GM23338 (cell line): ENCODE data around the gene PRC1. TPM values are rescaled to one million over a fixed set of nuclear protein-coding genes. Genes with fewer than 3 reads are reported as not detected.

Experiments used
- ATAC-seq: fragments of 200-7000 bp; cut with Tn5 transposase; 3 replicates; pipeline ENCODE4 v1.9.1; 2020
- DNase-seq: peaks from one replicate; pipeline ENCODE4 v3.0.0-alpha.2; 2015; ENCODE audit warnings: low spot score
- H2AFZ ChIP-seq: fragments of 200-600 bp; sonication (generic); 2 replicates; pipeline ENCODE4 v1.8.0; 2016; ENCODE audit warnings: antibody characterized with exemption, mild to moderate bottlenecking, moderate library complexity
- H3F3A ChIP-seq: fragments of 200-600 bp; sonication (generic); replicated peaks from 2 replicates; pipeline ENCODE4 v1.8.0; 2017; ENCODE audit warnings: antibody characterized with exemption, mixed run types, low read depth
- H3K27ac ChIP-seq: fragments of 200-600 bp; sonication (generic); 2 replicates; pipeline ENCODE4 v1.6.1; 2016; ENCODE audit warnings: low read depth
- H3K27me3 ChIP-seq: fragments of 200-600 bp; sonication (generic); 2 replicates; pipeline ENCODE4 v1.8.0; 2016; ENCODE audit warnings: mild to moderate bottlenecking, mixed run types, moderate library complexity; ENCODE audit not compliant: insufficient read depth
- H3K36me3 ChIP-seq: fragments of 200-600 bp; sonication (generic); 2 replicates; pipeline ENCODE4 v1.8.0; 2016; ENCODE audit warnings: mild to moderate bottlenecking; ENCODE audit not compliant: insufficient read depth
- H3K4me1 ChIP-seq: fragments of 200-600 bp; sonication (generic); 2 replicates; pipeline ENCODE4 v1.8.0; 2016; ENCODE audit warnings: mild to moderate bottlenecking, moderate library complexity; ENCODE audit not compliant: insufficient read depth
- H3K4me2 ChIP-seq: fragments of 200-600 bp; sonication (generic); 2 replicates; pipeline ENCODE4 v1.7.1; 2017; ENCODE audit warnings: mixed run types
- H3K4me3 ChIP-seq: fragments of 200-600 bp; sonication (generic); 2 replicates; pipeline ENCODE4 v1.6.1; 2016; ENCODE audit warnings: mixed run types
- H3K79me2 ChIP-seq: fragments of 200-600 bp; sonication (generic); replicated peaks from 2 replicates; pipeline ENCODE4 v1.8.0; 2017; ENCODE audit warnings: mild to moderate bottlenecking; ENCODE audit not compliant: insufficient read depth
- H3K9me2 ChIP-seq: fragments of 200-600 bp; sonication (generic); 2 replicates; pipeline ENCODE4 v1.8.0; 2017; ENCODE audit not compliant: insufficient read depth
- H4K20me1 ChIP-seq: fragments of 200-600 bp; sonication (generic); replicated peaks from 2 replicates; pipeline ENCODE4 v1.8.0; 2017; ENCODE audit warnings: mild to moderate bottlenecking; ENCODE audit not compliant: insufficient read depth
- H3K27ac Mint-ChIP-seq: 2 replicates; pipeline ENCODE4 v1.8.0; 2020; ENCODE audit warnings: inconsistent platforms, mild to moderate bottlenecking, moderate library complexity, mixed read lengths
- H3K27me3 Mint-ChIP-seq: 3 replicates; pipeline ENCODE4 v1.8.0; 2022; ENCODE audit warnings: low read depth, mild to moderate bottlenecking, moderate library complexity, mixed read lengths, inconsistent platforms; ENCODE audit not compliant: insufficient read depth, poor library complexity
- H3K36me3 Mint-ChIP-seq: 3 replicates; pipeline ENCODE4 v1.8.0; 2021; ENCODE audit warnings: low read depth, mild to moderate bottlenecking, inconsistent platforms, moderate library complexity, mixed read lengths
- H3K4me1 Mint-ChIP-seq: 3 replicates; pipeline ENCODE4 v1.8.0; 2020; ENCODE audit warnings: mild to moderate bottlenecking, inconsistent platforms, mixed read lengths
- H3K4me3 Mint-ChIP-seq: 3 replicates; pipeline ENCODE4 v1.8.0; 2021; ENCODE audit warnings: moderate library complexity, mild to moderate bottlenecking, inconsistent platforms, mixed read lengths
- H3K9me3 Mint-ChIP-seq: 3 replicates; pipeline ENCODE4 v1.8.0; 2020; ENCODE audit warnings: moderate library complexity, mild to moderate bottlenecking, inconsistent platforms, mixed read lengths
- CTCF ChIP-seq, 2 experiments: fragments of 200-600 bp in 1 of 2; sonication (generic) in 1 of 2; conservative IDR thresholded peaks; 2 replicates each; pipeline versions ENCODE4 v1.5.1 to v1.6.1; 2016 to 2017; ENCODE audit warnings: antibody characterized with exemption in 2 of 2, low read depth in 2 of 2, mild to moderate bottlenecking in 2 of 2, moderate library complexity in 1 of 2
- NANOG ChIP-seq: IDR thresholded peaks from 2 replicates; pipeline ENCODE4 v1.6.1; 2016; ENCODE audit warnings: antibody characterized with exemption, borderline replicate concordance
- polyA plus RNA-seq: library from polyadenylated mRNA; unstranded; fragments of >200 nt; fragmentation: Nextera tagmentation; extraction: Ambion mirVana; gene quantifications from 2 replicates; pipeline ENCODE4 v1.2.1, GENCODE V29; 2016
- total RNA-seq: library from RNA; depleted of rRNA; stranded (reverse); fragments of >200 nt; shearing (Covaris generic); gene quantifications from 2 replicates; pipeline ENCODE4 v1.2.3, GENCODE V29; 2014
- TF ChIP-seq, protein P1 (sequence below): fragments of 250-450 bp; sonication (Bioruptor Pico); IDR thresholded peaks from 2 replicates; pipeline ENCODE4 v1.5.0; 2020; ENCODE audit warnings: mild to moderate bottlenecking, moderate library complexity

The PRC1 gene
- total and polyA plus RNA-seq, 2 experiments from 2014 or later = 102 to 150 TPM

GRCh38 chr15:90956274-90957030, 37.9 kb downstream of the PRC1 start:
- peaks cover 2% of the 10 kb centered on the region; the same call in 1 of the 2 replicates for H3K36me3 ChIP-seq
- Mint-ChIP-seq H3K27ac (no peak overlapping the region), H3K9me3 (no peaks in the 10 kb centered on the region; the same call in 2 of the 3 replicates), H3K4me3 (peak overlapping the region; percentile 83), H3K4me1 (peaks cover 10% of the 10 kb centered on the region), H3K36me3 (peaks cover 40% of the 10 kb centered on the region), H3K27me3 (peaks cover 22% of the 10 kb centered on the region)
- H3K4me1 ChIP-seq = peaks cover 13% of the 10 kb centered on the region
- H3K4me3 ChIP-seq = peak overlapping the region; percentile 75
- peak; percentile 92 for DNase-seq
- H3K9me2 ChIP-seq = no peaks in the 10 kb centered on the region
- peak; percentile 48 for ATAC-seq
- no peaks in the 10 kb centered on the region for H3K27me3 ChIP-seq
- H4K20me1 ChIP-seq = no peaks in the 10 kb centered on the region
- peak overlapping the region; percentile 84 for H3K4me2 ChIP-seq
- H3F3A ChIP-seq = peaks cover 17% of the 10 kb centered on the region; the same call in 1 of the 2 replicates
- TF ChIP-seq, protein P1, sequence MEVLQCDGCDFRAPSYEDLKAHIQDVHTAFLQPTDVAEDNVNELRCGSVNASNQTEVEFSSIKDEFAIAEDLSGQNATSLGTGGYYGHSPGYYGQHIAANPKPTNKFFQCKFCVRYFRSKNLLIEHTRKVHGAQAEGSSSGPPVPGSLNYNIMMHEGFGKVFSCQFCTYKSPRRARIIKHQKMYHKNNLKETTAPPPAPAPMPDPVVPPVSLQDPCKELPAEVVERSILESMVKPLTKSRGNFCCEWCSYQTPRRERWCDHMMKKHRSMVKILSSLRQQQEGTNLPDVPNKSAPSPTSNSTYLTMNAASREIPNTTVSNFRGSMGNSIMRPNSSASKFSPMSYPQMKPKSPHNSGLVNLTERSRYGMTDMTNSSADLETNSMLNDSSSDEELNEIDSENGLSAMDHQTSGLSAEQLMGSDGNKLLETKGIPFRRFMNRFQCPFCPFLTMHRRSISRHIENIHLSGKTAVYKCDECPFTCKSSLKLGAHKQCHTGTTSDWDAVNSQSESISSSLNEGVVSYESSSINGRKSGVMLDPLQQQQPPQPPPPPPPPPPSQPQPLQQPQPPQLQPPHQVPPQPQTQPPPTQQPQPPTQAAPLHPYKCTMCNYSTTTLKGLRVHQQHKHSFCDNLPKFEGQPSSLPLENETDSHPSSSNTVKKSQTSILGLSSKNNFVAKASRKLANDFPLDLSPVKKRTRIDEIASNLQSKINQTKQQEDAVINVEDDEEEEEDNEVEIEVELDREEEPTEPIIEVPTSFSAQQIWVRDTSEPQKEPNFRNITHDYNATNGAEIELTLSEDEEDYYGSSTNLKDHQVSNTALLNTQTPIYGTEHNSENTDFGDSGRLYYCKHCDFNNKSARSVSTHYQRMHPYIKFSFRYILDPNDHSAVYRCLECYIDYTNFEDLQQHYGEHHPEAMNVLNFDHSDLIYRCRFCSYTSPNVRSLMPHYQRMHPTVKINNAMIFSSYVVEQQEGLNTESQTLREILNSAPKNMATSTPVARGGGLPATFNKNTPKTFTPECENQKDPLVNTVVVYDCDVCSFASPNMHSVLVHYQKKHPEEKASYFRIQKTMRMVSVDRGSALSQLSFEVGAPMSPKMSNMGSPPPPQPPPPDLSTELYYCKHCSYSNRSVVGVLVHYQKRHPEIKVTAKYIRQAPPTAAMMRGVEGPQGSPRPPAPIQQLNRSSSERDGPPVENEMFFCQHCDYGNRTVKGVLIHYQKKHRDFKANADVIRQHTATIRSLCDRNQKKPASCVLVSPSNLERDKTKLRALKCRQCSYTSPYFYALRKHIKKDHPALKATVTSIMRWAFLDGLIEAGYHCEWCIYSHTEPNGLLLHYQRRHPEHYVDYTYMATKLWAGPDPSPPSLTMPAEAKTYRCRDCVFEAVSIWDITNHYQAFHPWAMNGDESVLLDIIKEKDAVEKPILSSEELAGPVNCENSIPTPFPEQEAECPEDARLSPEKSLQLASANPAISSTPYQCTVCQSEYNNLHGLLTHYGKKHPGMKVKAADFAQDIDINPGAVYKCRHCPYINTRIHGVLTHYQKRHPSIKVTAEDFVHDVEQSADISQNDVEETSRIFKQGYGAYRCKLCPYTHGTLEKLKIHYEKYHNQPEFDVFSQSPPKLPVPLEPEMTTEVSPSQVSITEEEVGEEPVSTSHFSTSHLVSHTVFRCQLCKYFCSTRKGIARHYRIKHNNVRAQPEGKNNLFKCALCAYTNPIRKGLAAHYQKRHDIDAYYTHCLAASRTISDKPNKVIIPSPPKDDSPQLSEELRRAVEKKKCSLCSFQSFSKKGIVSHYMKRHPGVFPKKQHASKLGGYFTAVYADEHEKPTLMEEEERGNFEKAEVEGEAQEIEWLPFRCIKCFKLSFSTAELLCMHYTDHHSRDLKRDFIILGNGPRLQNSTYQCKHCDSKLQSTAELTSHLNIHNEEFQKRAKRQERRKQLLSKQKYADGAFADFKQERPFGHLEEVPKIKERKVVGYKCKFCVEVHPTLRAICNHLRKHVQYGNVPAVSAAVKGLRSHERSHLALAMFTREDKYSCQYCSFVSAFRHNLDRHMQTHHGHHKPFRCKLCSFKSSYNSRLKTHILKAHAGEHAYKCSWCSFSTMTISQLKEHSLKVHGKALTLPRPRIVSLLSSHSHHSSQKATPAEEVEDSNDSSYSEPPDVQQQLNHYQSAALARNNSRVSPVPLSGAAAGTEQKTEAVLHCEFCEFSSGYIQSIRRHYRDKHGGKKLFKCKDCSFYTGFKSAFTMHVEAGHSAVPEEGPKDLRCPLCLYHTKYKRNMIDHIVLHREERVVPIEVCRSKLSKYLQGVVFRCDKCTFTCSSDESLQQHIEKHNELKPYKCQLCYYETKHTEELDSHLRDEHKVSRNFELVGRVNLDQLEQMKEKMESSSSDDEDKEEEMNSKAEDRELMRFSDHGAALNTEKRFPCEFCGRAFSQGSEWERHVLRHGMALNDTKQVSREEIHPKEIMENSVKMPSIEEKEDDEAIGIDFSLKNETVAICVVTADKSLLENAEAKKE = no peak
- TF ChIP-seq CTCF (conservative IDR thresholded peaks at IDR 0.05; ENCODE audit: low read depth in 2 of 2) = peak; percentile 90 to 91
- no peak for TF ChIP-seq NANOG
- no peaks in the 10 kb centered on the region for H3K79me2 ChIP-seq
- no peak overlapping the region for H3K27ac ChIP-seq
- H2AFZ ChIP-seq = 0 out of 2 replicates have a peak overlapping the region, but pooled peaks have one; percentile 63
